Measurements from ENCODE around the gene NAGS.
"Not testable (repeated sequence)": the region's sequence is repeated elsewhere in the genome, so short reads cannot be mapped to it uniquely, and the experiment has no call there.

Gene NAGS, protein sequence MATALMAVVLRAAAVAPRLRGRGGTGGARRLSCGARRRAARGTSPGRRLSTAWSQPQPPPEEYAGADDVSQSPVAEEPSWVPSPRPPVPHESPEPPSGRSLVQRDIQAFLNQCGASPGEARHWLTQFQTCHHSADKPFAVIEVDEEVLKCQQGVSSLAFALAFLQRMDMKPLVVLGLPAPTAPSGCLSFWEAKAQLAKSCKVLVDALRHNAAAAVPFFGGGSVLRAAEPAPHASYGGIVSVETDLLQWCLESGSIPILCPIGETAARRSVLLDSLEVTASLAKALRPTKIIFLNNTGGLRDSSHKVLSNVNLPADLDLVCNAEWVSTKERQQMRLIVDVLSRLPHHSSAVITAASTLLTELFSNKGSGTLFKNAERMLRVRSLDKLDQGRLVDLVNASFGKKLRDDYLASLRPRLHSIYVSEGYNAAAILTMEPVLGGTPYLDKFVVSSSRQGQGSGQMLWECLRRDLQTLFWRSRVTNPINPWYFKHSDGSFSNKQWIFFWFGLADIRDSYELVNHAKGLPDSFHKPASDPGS

DNA sequence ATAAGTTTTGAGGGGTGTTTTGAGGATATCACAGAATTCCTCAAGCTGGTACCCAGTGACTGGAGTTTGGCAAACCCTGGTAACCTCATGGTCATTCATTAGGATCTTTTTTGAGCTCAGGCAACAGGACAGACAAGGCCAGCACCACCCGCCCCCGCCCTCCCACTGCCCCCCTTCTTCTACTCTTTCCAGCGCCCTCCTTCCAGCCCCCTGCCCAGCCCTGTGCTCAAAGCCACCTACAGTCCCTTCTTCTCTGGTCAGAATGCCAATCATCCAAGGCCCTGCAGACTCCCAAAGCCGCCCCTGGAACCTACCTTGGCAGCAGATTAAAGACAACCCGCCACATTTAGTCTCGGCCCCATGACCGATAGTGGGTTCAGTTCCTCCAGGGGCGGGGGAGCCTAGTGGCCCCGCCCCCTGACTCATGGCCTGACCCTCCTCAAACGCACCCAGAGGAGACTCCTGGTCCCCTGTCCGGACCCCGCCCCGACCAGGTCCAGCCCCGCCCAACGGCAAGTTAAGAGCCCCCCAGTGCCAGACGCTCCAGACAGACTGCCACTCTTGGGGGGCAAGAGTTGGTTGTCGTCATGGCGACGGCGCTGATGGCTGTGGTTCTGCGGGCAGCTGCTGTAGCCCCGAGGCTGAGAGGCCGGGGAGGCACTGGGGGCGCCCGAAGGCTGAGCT is at the start of gene NAGS:
Gene NAGS, plus strand, starts transcription at position 546 of the 684 bp plus-strand sequence. Its CDS starts 42 bp downstream, at position 588.
- H3K4me1 Mint-ChIP-seq (ENCODE audit: low read depth) = peaks cover 20% of the 10 kb centered on the region
- H3K27me3 Mint-ChIP-seq = peaks cover 2% of the 10 kb centered on the region
- H3K36me3 Mint-ChIP-seq = no peaks in the 10 kb centered on the region
- H3K4me3 Mint-ChIP-seq = peak within 1 kb of the TSS; percentile 54
- no peak within 1 kb of the TSS for H3K27ac Mint-ChIP-seq
- no peaks in the 10 kb centered on the region for H3K9me3 Mint-ChIP-seq (ENCODE audit: low read depth)

GRCh38 chr17:43956222-43956621 is 48.2 kb upstream of the NAGS start:
- Mint-ChIP-seq H3K9me3 (ENCODE audit: low read depth) (no peaks in the 10 kb centered on the region), H3K27me3 (peaks cover 13% of the 10 kb centered on the region), H3K27ac (no peak overlapping the region), H3K4me1 (ENCODE audit: low read depth) (peaks cover 1% of the 10 kb centered on the region), H3K4me3 (no peak overlapping the region), H3K36me3 (no peaks in the 10 kb centered on the region)

DNA sequence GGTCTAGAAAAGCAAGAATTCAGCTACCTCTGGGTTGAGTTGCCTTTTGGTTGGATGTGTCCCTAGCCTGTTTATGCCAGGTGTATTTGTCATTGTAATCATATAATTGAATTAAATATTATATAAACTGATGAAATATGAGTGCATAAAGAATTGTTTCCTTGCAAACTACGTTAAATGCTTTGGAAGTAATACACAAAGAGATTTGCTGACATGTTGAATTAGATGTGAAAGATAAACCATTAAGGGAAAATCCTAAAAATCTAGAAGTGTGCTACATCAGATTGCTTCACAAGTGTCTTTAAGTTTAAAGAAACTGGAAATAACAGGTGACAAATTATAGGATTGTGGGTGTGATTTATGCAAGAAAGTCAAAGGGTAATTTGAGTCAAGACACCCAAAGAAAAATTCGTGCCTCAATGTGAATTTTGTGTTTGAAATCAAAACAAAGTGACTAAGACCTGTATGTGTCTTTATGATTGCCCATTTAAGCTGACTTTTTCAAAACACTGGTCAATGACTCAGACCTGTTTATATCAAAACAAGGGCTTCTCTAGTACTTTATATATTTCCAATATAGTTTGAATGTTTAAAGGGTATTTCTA is 45.6 kb upstream of the NAGS start:
- peaks cover 7% of the 10 kb centered on the region for H3K27me3 Mint-ChIP-seq
- no peak overlapping the region for H3K27ac Mint-ChIP-seq
- no peaks in the 10 kb centered on the region for H3K9me3 Mint-ChIP-seq (ENCODE audit: low read depth)
- H3K4me1 Mint-ChIP-seq (ENCODE audit: low read depth) = no peaks in the 10 kb centered on the region
- H3K4me3 Mint-ChIP-seq = no peak overlapping the region
- H3K36me3 Mint-ChIP-seq = no peaks in the 10 kb centered on the region

- not testable (repeated sequence) for H3K4me3 Mint-ChIP-seq; H3K4me1 Mint-ChIP-seq (ENCODE audit: low read depth); H3K9me3 Mint-ChIP-seq (ENCODE audit: low read depth)
These were observed 43.1 kb upstream of the NAGS start for GRCh38 chr17:43961292-43961691.

GRCh38 chr17:43961954-43962353 is 42.5 kb upstream of the NAGS start:
- Mint-ChIP-seq H3K4me1 (ENCODE audit: low read depth) (no peaks in the 10 kb centered on the region), H3K4me3 (no peak overlapping the region), H3K27me3 (peaks cover 5% of the 10 kb centered on the region), H3K27ac (no peak overlapping the region), H3K36me3 (no peaks in the 10 kb centered on the region), H3K9me3 (ENCODE audit: low read depth) (no peaks in the 10 kb centered on the region)

More at GRCh38 chr17:43961292-43961691, 43.1 kb upstream of the NAGS start:
- not testable (repeated sequence) for H3K27me3 Mint-ChIP-seq, H3K27ac Mint-ChIP-seq, H3K36me3 Mint-ChIP-seq

- Mint-ChIP-seq H3K27me3 (peaks cover 5% of the 10 kb centered on the region), H3K27ac (no peak overlapping the region), H3K4me3 (no peak overlapping the region), H3K36me3 (no peaks in the 10 kb centered on the region), H3K9me3 (ENCODE audit: low read depth) (no peaks in the 10 kb centered on the region), H3K4me1 (ENCODE audit: low read depth) (no peaks in the 10 kb centered on the region)
These were observed 41.9 kb upstream of the NAGS start for GRCh38 chr17:43962479-43962878.

DNA sequence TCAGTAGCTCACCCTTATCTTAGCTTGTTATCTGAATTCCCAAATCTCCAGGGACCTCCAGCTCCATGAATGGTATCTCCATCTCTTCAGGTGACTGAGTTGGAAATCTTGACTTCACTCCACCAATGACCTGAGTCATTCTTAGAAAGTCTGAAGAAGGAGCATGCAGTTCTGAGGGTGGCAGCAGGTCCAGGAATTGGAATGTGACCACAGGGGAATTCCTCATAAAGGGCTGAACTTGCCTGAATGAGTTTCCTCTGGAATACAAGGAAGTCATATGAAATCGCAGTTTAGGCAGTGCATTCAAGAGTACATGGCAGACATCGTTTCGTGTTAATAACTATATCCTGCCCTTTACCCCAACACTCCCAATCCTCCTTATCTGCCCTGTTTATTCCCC is 38.1 kb upstream of the NAGS start:
- no peaks in the 10 kb centered on the region for H3K9me3 Mint-ChIP-seq (ENCODE audit: low read depth)
- no peaks in the 10 kb centered on the region for H3K4me1 Mint-ChIP-seq (ENCODE audit: low read depth)
- H3K36me3 Mint-ChIP-seq = no peaks in the 10 kb centered on the region
- H3K4me3 Mint-ChIP-seq = no peak overlapping the region
- H3K27ac Mint-ChIP-seq = no peak overlapping the region
- H3K27me3 Mint-ChIP-seq = peaks cover 5% of the 10 kb centered on the region

GRCh38 chr17:43967251-43967875 is 37.1 kb upstream of the NAGS start:
- Mint-ChIP-seq H3K27ac (no peak overlapping the region), H3K4me1 (ENCODE audit: low read depth) (peaks cover 5% of the 10 kb centered on the region), H3K9me3 (ENCODE audit: low read depth) (no peaks in the 10 kb centered on the region), H3K4me3 (no peak overlapping the region), H3K27me3 (peaks cover 2% of the 10 kb centered on the region), H3K36me3 (no peaks in the 10 kb centered on the region)

DNA sequence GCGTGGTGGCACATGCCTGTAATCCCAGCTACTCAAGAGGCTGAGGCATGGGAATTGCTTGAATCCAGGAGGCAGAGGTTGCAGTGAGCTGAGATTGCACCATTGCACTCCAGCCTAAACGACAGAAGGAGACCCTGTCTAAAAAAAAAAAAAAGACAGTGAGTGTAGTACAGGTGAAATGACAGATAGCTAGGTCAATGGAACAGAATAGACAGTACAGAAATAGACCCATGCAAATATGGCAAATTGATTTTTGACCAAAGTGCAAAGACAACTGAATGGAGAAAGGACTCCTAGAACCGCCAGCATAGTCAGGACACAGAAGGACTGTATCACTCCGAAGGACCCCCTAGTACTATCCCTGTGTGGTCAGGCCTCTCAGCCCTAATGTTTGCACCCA is 34.1 kb upstream of the NAGS start:
- Mint-ChIP-seq H3K9me3 (ENCODE audit: low read depth) (no peaks in the 10 kb centered on the region), H3K27me3 (no peaks in the 10 kb centered on the region), H3K36me3 (no peaks in the 10 kb centered on the region), H3K4me1 (ENCODE audit: low read depth) (peaks cover 5% of the 10 kb centered on the region), H3K4me3 (no peak overlapping the region), H3K27ac (no peak overlapping the region)

- H3K36me3 Mint-ChIP-seq; H3K27me3 Mint-ChIP-seq; H3K27ac Mint-ChIP-seq; H3K4me1 Mint-ChIP-seq (ENCODE audit: low read depth); H3K9me3 Mint-ChIP-seq (ENCODE audit: low read depth); H3K4me3 Mint-ChIP-seq: not testable (repeated sequence)
These were observed 33.0 kb upstream of the NAGS start for GRCh38 chr17:43971436-43971835.

DNA sequence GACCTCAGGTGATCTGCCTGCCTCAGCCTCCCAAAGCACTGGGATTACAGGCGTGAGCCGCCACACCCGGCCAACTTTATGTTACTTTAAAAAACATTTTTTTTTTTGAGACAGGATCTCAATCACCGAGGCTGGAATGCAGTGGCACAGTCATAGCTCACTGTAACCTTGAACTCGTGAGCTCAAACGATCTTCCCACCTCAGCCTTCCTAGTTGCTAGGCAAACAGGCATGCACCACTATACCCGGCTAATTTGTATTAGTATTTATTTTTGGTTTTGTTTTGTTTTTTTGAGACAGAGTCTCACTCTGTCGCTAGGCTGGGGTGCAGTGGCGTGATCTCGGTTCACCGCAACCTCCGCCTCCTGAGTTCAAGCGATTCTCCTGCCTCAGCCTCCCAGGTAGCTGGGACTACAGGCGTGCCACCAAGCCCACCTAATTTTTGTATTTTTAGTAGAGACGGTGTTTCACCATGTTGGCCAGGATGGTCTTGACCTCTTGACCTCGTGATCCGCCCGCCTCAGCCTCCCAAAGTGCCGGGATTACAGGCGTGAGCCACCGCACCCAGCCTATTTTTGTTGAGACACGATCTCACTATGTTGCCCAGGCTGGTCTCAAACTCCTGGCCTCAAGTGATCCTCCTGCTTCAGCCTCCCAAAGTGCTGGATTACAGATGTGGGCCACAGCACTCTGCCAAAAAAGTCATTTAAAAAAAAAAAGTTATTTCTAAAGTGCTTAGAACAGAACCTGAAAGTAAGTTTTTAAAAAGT is 31.8 kb upstream of the NAGS start:
- not testable (repeated sequence) for H3K36me3 Mint-ChIP-seq; H3K4me1 Mint-ChIP-seq (ENCODE audit: low read depth); H3K4me3 Mint-ChIP-seq; H3K27me3 Mint-ChIP-seq; H3K27ac Mint-ChIP-seq; H3K9me3 Mint-ChIP-seq (ENCODE audit: low read depth)

DNA sequence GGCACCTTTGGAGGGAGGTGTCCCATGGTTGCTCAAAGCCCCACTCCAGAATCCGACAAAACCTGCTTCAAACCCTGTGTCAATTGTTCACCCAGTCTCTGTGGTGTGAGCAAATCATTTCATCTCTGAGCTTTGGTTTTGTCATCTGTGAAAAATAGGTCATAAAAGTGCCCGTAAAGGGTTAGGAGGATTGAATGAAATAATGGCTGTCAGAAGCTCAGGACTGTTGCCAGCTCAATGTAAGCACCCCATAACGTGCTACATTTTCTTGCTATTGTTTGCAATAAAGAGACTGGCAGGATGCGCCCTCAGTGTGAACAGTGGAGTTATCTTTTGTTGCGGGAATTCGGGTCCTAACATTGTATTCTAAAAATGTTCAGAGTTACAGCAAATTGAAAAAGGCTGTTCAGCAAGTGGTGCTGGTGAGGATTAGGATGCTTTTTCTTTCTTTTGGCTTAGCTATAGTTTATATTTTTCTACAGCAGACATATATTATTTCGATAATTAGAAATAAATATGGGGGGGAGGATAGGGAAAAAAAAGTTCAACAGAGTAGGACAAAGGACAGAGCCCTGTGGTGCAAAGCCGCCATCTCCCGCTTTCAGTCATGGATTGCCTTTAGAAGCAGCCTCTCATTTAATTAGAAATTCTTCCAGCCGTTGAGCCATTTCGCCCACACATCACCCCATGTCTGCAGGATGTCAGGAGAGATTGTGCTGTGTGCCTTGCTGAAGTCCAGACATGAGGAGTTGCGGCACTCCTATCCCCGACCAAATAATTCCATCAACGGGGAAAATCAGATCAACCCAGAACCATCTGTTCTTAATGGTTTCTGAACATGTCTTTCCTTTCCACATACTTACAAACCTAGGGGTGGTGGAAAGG is 29.8 kb upstream of the NAGS start:
- Mint-ChIP-seq H3K9me3 (ENCODE audit: low read depth) (no peaks in the 10 kb centered on the region), H3K4me1 (ENCODE audit: low read depth) (peaks cover 5% of the 10 kb centered on the region), H3K27ac (no peak overlapping the region), H3K36me3 (no peaks in the 10 kb centered on the region), H3K4me3 (no peak overlapping the region), H3K27me3 (peaks cover 3% of the 10 kb centered on the region)

DNA sequence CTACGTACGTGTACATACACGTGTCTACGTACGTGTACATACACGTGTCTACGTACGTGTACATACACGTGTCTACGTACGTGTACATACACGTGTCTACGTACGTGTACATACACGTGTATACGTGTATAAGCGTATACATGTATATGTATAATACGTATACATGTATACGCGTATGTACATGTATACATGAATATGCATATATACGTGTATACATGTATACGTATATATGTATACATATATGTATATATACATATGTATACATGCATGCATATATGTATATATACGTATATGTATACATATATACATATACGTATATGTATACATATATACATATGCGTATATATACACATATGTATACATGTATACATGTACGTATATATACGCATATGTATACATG is 28.5 kb upstream of the NAGS start:
- Mint-ChIP-seq H3K9me3 (ENCODE audit: low read depth) (no peaks in the 10 kb centered on the region), H3K4me3 (no peak overlapping the region), H3K27ac (no peak overlapping the region), H3K36me3 (no peaks in the 10 kb centered on the region), H3K4me1 (ENCODE audit: low read depth) (peaks cover 5% of the 10 kb centered on the region), H3K27me3 (peaks cover 3% of the 10 kb centered on the region)
